Measurements from ENCODE around the gene SEC16A. TPM values are rescaled to one million over a fixed set of nuclear protein-coding genes. Genes with fewer than 3 reads are reported as not detected.

SEC16A gene
- total and polyA plus RNA-seq, 11 donors: 20.9 to 53.3 (median 29.9) TPM

DNA sequence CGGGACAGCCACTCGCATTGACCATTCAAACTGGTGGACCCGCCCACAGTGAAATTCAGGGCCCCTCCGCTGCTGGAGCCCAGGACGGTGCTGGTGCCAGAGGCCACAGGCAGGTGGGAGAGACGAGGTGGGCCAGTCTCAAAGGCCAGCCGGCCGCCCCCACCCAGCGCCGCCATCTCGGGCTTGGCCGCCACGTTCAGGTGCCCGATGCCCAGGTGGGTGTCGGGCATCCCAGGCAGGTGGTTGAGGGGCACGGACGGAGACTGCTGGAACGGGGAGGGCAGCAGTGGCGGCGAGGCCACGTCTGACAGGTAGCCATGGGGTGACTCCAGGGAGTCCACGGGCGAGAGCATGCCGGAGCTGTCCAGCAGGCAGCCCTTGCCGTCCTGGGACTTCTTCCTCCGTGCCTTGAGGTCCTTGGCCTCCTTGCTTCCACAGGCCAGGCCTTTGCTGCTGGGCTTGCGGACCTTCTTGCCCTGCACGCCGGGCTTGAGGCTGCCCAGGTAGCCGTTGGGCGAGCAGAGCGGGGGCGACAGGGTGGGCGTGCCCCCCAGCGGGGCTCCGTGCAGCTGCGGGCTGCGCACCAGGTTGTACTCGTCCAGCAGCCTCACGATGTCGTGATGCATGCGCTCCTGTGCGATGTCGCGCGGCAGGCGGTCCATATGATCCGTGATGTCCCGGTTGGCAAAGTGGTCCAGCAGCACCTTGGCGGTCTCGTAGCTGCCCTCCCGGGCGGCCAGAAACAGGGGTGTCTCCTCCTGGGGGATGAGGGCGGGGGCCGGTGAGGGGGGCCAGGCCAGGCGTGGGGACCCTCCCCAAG is 14.2 kb upstream of the SEC16A start:
- no peak for ATAC-seq
- intact Hi-C loops (cut with DNase I): loop anchor here in 2 of 10 donors (5.0 to 10.0 kb wide), 2 partner anchors 45 to 48 kb away; partner anchors contain the start of gene NOTCH1 (in 1 of the 2)

DNA sequence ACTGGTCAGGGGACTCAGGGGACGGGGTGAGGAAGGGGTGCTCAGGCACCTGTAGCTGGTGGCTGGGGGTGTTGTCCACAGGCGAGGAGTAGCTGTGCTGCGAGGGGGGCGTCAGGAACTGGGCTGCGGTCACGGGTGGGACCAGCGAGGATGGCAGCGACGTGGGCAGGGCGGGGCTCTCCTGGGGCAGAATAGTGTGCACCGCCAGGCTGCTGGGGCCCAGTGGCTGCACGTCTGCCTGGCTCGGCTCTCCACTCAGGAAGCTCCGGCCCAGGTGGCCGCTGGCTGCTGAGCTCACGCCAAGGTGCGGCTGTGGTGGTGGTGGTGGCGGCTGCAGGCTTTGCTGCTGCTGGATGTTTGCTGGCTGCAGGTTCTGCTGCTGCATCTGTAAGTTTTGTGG is 13.3 kb upstream of the SEC16A start:
- intact Hi-C loops (cut with DNase I): loop anchor here in 2 of 10 donors (5.0 to 10.0 kb wide), 2 partner anchors 46 to 49 kb away; partner anchors contain the start of gene NOTCH1 (in 1 of the 2)
- Histone ChIP-seq H3K36me3 (peaks cover 0 to 70% (median 64%) of the 10 kb centered on the region in 9 donors), H3K27ac (no peak overlapping the region), H3K4me1 (peaks cover 0 to 24% (median 0%) of the 10 kb centered on the region in 12 donors), H3K9me3 (no peaks in the 10 kb centered on the region), H3K27me3 (no peaks in the 10 kb centered on the region), H3K4me3 (no peak overlapping the region)
- TF ChIP-seq POLR2A (IDR thresholded peaks at IDR 0.05): no peak
- TF ChIP-seq, protein P1, sequence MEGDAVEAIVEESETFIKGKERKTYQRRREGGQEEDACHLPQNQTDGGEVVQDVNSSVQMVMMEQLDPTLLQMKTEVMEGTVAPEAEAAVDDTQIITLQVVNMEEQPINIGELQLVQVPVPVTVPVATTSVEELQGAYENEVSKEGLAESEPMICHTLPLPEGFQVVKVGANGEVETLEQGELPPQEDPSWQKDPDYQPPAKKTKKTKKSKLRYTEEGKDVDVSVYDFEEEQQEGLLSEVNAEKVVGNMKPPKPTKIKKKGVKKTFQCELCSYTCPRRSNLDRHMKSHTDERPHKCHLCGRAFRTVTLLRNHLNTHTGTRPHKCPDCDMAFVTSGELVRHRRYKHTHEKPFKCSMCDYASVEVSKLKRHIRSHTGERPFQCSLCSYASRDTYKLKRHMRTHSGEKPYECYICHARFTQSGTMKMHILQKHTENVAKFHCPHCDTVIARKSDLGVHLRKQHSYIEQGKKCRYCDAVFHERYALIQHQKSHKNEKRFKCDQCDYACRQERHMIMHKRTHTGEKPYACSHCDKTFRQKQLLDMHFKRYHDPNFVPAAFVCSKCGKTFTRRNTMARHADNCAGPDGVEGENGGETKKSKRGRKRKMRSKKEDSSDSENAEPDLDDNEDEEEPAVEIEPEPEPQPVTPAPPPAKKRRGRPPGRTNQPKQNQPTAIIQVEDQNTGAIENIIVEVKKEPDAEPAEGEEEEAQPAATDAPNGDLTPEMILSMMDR (IDR thresholded peaks at IDR 0.05): no peak
- 79 to 88% (median 84%) methylated on average over 14 to 18 of the region's 18 CpGs for WGBS, 4 donors
- ATAC-seq (no peak), DNase-seq (no peak)

More for the DNA sequence above, 14.2 kb upstream of the SEC16A start:
- Histone ChIP-seq H3K9me3 (no peaks in the 10 kb centered on the region), H3K4me1 (peaks cover 0 to 24% (median 0%) of the 10 kb centered on the region in 12 donors), H3K4me3 (no peak overlapping the region), H3K36me3 (peaks cover 2 to 78% (median 72%) of the 10 kb centered on the region in 9 donors), H3K27me3 (no peaks in the 10 kb centered on the region), H3K27ac (no peak overlapping the region)
- TF ChIP-seq, protein P1 (IDR thresholded peaks at IDR 0.05): no peak
- no peak for TF ChIP-seq POLR2A (IDR thresholded peaks at IDR 0.05)
- no peak for DNase-seq
- WGBS, 4 donors: 89 to 93% (median 92%) methylated on average over 24 to 56 of the region's 56 CpGs

DNA sequence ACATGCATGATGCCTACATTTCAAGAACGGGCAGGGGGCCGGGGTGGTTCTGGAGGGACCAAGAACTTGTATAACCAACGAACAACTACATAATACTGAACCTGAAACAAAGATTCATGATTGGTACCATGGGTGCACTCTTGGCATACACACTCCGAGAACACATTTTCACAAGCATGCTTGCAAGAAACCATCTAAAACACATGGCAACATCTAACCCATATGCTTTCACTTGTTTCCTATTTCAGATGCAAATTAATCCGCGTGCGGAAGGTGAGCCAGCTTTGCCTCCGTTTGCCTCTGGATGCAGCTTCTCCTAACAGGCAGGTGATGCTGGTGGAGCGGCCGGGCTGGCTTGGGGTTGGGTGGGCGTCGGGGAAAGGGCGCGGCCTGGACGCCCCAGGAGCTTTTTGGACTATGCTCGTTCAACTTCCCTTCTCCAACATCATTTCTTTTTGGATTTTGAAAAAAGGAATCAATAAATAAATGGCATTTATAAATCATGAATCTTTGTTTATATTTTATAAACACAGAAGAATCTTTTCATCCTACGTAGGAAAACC is 12.5 kb upstream of the SEC16A start:
- no peak overlapping the region for H3K27ac ChIP-seq
- ATAC-seq: no peak
- WGBS, 4 donors: 89 to 93% (median 90%) methylated on average over 17 of the region's 17 CpGs
- peaks cover 0 to 24% (median 0%) of the 10 kb centered on the region in 12 donors for H3K4me1 ChIP-seq
- intact Hi-C loops (cut with DNase I): loop anchor here in 2 of 10 donors (5.0 to 10.0 kb wide), 2 partner anchors 47 to 49 kb away; partner anchors contain the start of gene NOTCH1 (in 1 of the 2)
- H3K27me3 ChIP-seq: no peaks in the 10 kb centered on the region
- TF ChIP-seq, protein P1 (IDR thresholded peaks at IDR 0.05): no peak
- TF ChIP-seq POLR2A (IDR thresholded peaks at IDR 0.05): no peak
- peaks cover 0 to 61% (median 55%) of the 10 kb centered on the region in 9 donors for H3K36me3 ChIP-seq
- H3K9me3 ChIP-seq: no peaks in the 10 kb centered on the region
- DNase-seq: no peak
- no peak overlapping the region for H3K4me3 ChIP-seq
